MM.1S (cell line): ENCODE results near the gene KLHL25.

Source experiments
- DNase-seq: peaks from one replicate; pipeline ENCODE4 v3.0.0-alpha.2; 2015
- H2AFZ ChIP-seq: fragments of 300-600 bp; sonication (generic); 2 replicates; pipeline ENCODE4 v1.6.0; 2016; ENCODE audit warnings: antibody characterized with exemption, low read length
- H3F3A ChIP-seq: fragments of 300-600 bp; sonication (generic); 2 replicates; pipeline ENCODE4 v1.6.1; 2016; ENCODE audit warnings: mild to moderate bottlenecking, antibody characterized with exemption, low read length, moderate library complexity, mixed read lengths; ENCODE audit not compliant: insufficient read depth
- H3K27ac ChIP-seq: fragments of 300-600 bp; sonication (generic); 2 replicates; pipeline ENCODE4 v1.5.1; 2016; ENCODE audit warnings: mild to moderate bottlenecking, low read length
- H3K27me3 ChIP-seq: fragments of 300-600 bp; sonication (generic); replicated peaks from 2 replicates; pipeline ENCODE4 v1.6.0; 2016; ENCODE audit warnings: low read length; ENCODE audit not compliant: insufficient read depth
- H3K36me3 ChIP-seq: fragments of 300-600 bp; sonication (generic); replicated peaks from 2 replicates; pipeline ENCODE4 v1.6.1; 2016; ENCODE audit warnings: mild to moderate bottlenecking, low read length, mixed read lengths; ENCODE audit not compliant: insufficient read depth
- H3K4me1 ChIP-seq: fragments of 300-600 bp; sonication (generic); 2 replicates; pipeline ENCODE4 v1.6.1; 2016; ENCODE audit warnings: low read length, mixed read lengths
- H3K4me2 ChIP-seq: fragments of 300-600 bp; sonication (generic); 2 replicates; pipeline ENCODE4 v1.6.0; 2016; ENCODE audit warnings: low read depth, low read length
- H3K4me3 ChIP-seq: fragments of 300-600 bp; sonication (generic); 2 replicates; pipeline ENCODE4 v1.5.1; 2016; ENCODE audit warnings: low read length, mixed read lengths
- H3K79me2 ChIP-seq: fragments of 300-600 bp; sonication (generic); 2 replicates; pipeline ENCODE4 v1.6.1; 2016; ENCODE audit warnings: mixed run types, low read length, mixed read lengths
- H3K9ac ChIP-seq: fragments of 300-600 bp; sonication (generic); 2 replicates; pipeline ENCODE4 v1.6.1; 2016; ENCODE audit warnings: low read length, mixed read lengths
- H3K9me2 ChIP-seq: fragments of 300-600 bp; sonication (generic); replicated peaks from 2 replicates; pipeline ENCODE4 v1.6.1; 2016; ENCODE audit warnings: mild to moderate bottlenecking, low read length, mixed read lengths; ENCODE audit not compliant: insufficient read depth
- H3K9me3 ChIP-seq: fragments of 300-600 bp; sonication (generic); replicated peaks from 2 replicates; pipeline ENCODE4 v1.6.1; 2016; ENCODE audit warnings: mild to moderate bottlenecking, low read length, mixed read lengths; ENCODE audit not compliant: insufficient read depth
- H4K20me1 ChIP-seq: fragments of 300-600 bp; sonication (generic); 2 replicates; pipeline ENCODE4 v1.6.1; 2016; ENCODE audit warnings: mild to moderate bottlenecking, low read length, moderate library complexity, mixed read lengths; ENCODE audit not compliant: insufficient read depth
- EZH2 ChIP-seq: fragments of 300-600 bp; sonication (generic); optimal IDR thresholded peaks from 2 replicates; pipeline ENCODE3; 2017; ENCODE audit warnings: low read depth, mild to moderate bottlenecking, antibody characterized with exemption, low read length, mixed read lengths
- EZH2phosphoT487 ChIP-seq: fragments of 300-600 bp; sonication (generic); IDR thresholded peaks from 2 replicates; pipeline ENCODE4 v1.6.1; 2018; ENCODE audit warnings: antibody characterized with exemption, low read length
- TF ChIP-seq, protein P1 (sequence below): fragments of 300-600 bp; sonication (generic); IDR thresholded peaks from 2 replicates; pipeline ENCODE4 v1.5.1; 2016; ENCODE audit warnings: antibody characterized with exemption, low read length, mixed read lengths

The KLHL25 gene, protein sequence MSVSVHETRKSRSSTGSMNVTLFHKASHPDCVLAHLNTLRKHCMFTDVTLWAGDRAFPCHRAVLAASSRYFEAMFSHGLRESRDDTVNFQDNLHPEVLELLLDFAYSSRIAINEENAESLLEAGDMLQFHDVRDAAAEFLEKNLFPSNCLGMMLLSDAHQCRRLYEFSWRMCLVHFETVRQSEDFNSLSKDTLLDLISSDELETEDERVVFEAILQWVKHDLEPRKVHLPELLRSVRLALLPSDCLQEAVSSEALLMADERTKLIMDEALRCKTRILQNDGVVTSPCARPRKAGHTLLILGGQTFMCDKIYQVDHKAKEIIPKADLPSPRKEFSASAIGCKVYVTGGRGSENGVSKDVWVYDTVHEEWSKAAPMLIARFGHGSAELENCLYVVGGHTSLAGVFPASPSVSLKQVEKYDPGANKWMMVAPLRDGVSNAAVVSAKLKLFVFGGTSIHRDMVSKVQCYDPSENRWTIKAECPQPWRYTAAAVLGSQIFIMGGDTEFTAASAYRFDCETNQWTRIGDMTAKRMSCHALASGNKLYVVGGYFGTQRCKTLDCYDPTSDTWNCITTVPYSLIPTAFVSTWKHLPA

DNA sequence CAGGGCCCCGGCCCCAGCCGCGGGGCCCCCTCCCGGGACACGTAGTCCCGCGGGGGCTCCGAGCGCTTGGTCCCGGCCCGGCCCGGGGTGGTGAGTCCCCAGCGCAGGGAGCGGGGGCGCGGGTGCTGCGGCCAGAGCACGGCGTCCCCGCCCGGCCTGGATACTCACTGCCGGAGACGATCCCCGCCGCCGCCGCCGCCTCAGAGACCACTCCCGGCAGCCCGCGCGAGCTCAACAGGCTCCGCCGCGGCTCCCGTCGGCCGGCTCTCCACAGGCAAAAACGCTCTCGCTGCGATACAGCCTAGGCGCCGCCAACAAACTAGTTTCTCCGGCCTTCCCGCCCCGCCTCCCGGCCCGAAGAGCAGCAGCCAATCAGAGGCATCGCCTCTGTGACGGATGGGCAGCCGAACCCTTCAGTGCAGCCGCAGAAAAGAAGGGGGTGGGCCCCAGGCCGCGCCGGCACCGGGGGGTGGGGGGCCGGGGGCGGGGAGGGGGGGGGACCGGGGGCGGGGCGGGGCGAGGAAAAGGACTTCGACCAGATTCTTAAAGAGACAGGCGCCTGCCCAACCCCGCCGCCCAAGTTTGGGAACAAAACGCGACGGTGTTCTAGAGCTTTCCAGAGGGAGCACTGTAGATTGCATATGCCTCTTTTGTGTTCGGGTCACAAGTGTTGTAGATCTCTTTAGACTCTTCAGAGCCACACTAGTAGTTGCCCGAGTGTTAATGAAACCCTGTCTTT lies at the start of gene KLHL25:
Gene KLHL25, minus strand, starts transcription at position 328 of the 739 bp plus-strand sequence. CDS start 25,115 bp downstream, outside the sequence.
- H3K9me2 ChIP-seq, result no peaks in the 10 kb centered on the region
- peak within 1 kb of the TSS; percentile 61 for H2AFZ ChIP-seq
- no peaks in the 10 kb centered on the region for H3K9me3 ChIP-seq
- peak; percentile 96 for DNase-seq
- H3K27ac ChIP-seq, result peak within 1 kb of the TSS; percentile 23; the same call in 1 of the 2 replicates
- no peaks in the 10 kb centered on the region for H3K36me3 ChIP-seq
- peaks cover 13% of the 10 kb centered on the region; the same call in 1 of the 2 replicates for H3K79me2 ChIP-seq
- H4K20me1 ChIP-seq, result no peaks in the 10 kb centered on the region
- 0 out of 2 replicates have a peak, but pooled peaks cover 6% of the 10 kb centered on the region for H3K27me3 ChIP-seq
- TF ChIP-seq, protein P1, sequence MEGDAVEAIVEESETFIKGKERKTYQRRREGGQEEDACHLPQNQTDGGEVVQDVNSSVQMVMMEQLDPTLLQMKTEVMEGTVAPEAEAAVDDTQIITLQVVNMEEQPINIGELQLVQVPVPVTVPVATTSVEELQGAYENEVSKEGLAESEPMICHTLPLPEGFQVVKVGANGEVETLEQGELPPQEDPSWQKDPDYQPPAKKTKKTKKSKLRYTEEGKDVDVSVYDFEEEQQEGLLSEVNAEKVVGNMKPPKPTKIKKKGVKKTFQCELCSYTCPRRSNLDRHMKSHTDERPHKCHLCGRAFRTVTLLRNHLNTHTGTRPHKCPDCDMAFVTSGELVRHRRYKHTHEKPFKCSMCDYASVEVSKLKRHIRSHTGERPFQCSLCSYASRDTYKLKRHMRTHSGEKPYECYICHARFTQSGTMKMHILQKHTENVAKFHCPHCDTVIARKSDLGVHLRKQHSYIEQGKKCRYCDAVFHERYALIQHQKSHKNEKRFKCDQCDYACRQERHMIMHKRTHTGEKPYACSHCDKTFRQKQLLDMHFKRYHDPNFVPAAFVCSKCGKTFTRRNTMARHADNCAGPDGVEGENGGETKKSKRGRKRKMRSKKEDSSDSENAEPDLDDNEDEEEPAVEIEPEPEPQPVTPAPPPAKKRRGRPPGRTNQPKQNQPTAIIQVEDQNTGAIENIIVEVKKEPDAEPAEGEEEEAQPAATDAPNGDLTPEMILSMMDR, result no peak
- TF ChIP-seq EZH2phosphoT487 (no peak), EZH2 (no peak)
- peak within 1 kb of the TSS; percentile 96 for H3K4me2 ChIP-seq
- peak within 1 kb of the TSS; percentile 69 for H3K4me3 ChIP-seq
- H3K9ac ChIP-seq, result peak within 1 kb of the TSS; percentile 69
- H3F3A ChIP-seq, result no peaks in the 10 kb centered on the region
- 0 out of 2 replicates have a peak, but pooled peaks cover 4% of the 10 kb centered on the region for H3K4me1 ChIP-seq

DNA sequence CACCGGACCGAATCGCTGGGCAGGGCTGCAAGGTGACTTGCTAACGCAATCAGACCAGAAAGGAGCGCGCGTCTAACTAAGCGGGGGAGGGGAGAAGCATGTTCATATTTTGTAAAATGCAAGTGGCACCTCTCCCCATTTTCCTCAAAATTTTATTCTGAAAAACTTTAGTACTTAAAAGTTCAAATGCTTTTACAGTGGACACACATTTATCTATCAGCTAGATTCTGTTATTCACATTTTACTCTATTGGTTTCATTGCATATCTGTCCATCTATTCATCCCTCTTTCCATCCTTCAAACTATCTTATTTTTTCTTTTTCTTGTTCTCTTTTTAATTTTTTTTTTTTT lies 46.1 kb upstream of the KLHL25 start:
- H3K9me2 ChIP-seq, result no peaks in the 10 kb centered on the region
- no peaks in the 10 kb centered on the region for H3K79me2 ChIP-seq
- H3K27me3 ChIP-seq, result no peaks in the 10 kb centered on the region
- no peaks in the 10 kb centered on the region for H3K4me1 ChIP-seq
- H3K27ac ChIP-seq, result no peak overlapping the region
- no peak overlapping the region for H3K9ac ChIP-seq
- peak overlapping the region; percentile 86 for H3K4me2 ChIP-seq
- H3K36me3 ChIP-seq, result no peaks in the 10 kb centered on the region
- DNase-seq, result no peak
- TF ChIP-seq EZH2, result no peak
- TF ChIP-seq EZH2phosphoT487, result no peak
- TF ChIP-seq, protein P1, result no peak
- peak overlapping the region; percentile 76; the same call in 1 of the 2 replicates for H2AFZ ChIP-seq
- peak overlapping the region; percentile 49; the same call in 1 of the 2 replicates for H3K4me3 ChIP-seq
- no peaks in the 10 kb centered on the region for H4K20me1 ChIP-seq
- no peaks in the 10 kb centered on the region; the same call in 1 of the 2 replicates for H3F3A ChIP-seq
- no peaks in the 10 kb centered on the region for H3K9me3 ChIP-seq

DNA sequence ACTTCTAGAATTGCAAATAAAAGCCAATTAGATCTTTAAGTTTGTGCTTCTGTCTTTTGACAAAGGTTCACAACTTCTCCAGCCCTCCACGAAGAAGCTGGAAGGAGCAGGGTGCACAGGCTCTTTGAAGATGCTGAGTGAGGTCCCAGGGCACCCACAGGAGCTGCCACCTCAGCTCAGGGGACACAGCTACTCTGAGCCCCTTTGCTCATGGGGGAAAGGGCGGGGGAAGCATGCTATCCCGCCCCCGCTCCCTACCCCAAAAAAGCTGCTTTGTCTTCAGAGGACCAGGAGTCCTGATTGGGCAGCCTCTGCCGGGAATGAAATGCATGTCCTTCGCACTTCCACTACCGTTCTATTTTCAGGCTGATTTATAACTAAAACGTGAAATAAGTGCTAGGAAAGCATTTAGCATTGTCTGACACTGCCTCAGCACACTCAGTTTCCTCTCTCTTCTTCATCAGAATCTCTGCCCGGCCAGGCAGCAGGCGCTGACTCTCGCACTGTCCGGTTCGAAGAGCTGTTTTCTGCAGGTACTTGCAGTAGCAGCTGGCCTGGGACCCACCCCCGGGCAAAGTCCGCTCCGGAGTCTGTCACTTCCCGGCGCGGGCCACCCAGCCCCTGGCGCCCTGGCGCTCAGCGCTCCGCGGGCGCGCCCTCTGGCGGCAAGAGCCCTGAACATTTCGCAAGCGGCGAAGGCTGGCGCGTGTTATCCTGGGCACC lies 45.5 kb upstream of the KLHL25 start:
- H3K4me2 ChIP-seq, result peak overlapping the region; percentile 86
- no peaks in the 10 kb centered on the region for H3K4me1 ChIP-seq
- H3K9me2 ChIP-seq, result no peaks in the 10 kb centered on the region
- H2AFZ ChIP-seq, result peak overlapping the region; percentile 76
- H3K79me2 ChIP-seq, result no peaks in the 10 kb centered on the region
- H3K27me3 ChIP-seq, result no peaks in the 10 kb centered on the region
- H3K4me3 ChIP-seq, result peak overlapping the region; percentile 49
- no peak overlapping the region for H3K9ac ChIP-seq
- no peaks in the 10 kb centered on the region for H3K36me3 ChIP-seq
- no peak overlapping the region for H3K27ac ChIP-seq
- H3K9me3 ChIP-seq, result no peaks in the 10 kb centered on the region
- H4K20me1 ChIP-seq, result no peaks in the 10 kb centered on the region
- H3F3A ChIP-seq, result no peaks in the 10 kb centered on the region; the same call in 1 of the 2 replicates
- DNase-seq, result peak; percentile 88
- TF ChIP-seq, protein P1, result peak; percentile 89
- TF ChIP-seq EZH2phosphoT487, result no peak
